CD4-positive, alpha-beta memory T cell (primary cell): ENCODE results near the gene SLC37A1. TPM values are rescaled to one million over a fixed set of nuclear protein-coding genes. Genes with fewer than 3 reads are reported as not detected.

Experiments
- CTCF ChIA-PET: fragments of 350-600 bp; sonication (Branson Sonifier 250); formaldehyde crosslinking; loops from one replicate; lab custom pipeline; 2021; ENCODE audit warnings: inconsistent platforms; ENCODE audit not compliant: partially characterized antibody; lab: Charles Lee
- POLR2A ChIA-PET: fragments of 350-600 bp; sonication (Branson Sonifier 250); formaldehyde crosslinking; loops from one replicate; lab custom pipeline; 2021; ENCODE audit not compliant: partially characterized antibody; lab: Charles Lee
- DNase-seq, 5 donors: peaks; one replicate each; pipeline versions ENCODE4 v3.0.0 to v3.0.0-alpha.2; 2020 to 2022; ENCODE audit warnings: mixed read lengths in 1 of 5
- H3K27ac ChIP-seq: one replicate; pipeline ENCODE4 v1.7.0; 2013; ENCODE audit warnings: low read depth, low read length
- H3K27me3 ChIP-seq: 2 replicates; pipeline ENCODE4 v1.7.0; 2013; ENCODE audit warnings: mild to moderate bottlenecking, low read length, moderate library complexity; ENCODE audit not compliant: insufficient read depth
- H3K36me3 ChIP-seq: 2 replicates; pipeline ENCODE4 v1.7.0; 2013; ENCODE audit warnings: mild to moderate bottlenecking, low read length, moderate library complexity; ENCODE audit not compliant: insufficient read depth
- H3K4me1 ChIP-seq: 2 replicates; pipeline ENCODE4 v1.7.0; 2013; ENCODE audit warnings: mild to moderate bottlenecking, low read length, moderate library complexity; ENCODE audit not compliant: insufficient read depth
- H3K4me3 ChIP-seq, 2 donors: one replicate each; pipeline ENCODE4 v1.7.0; 2013; ENCODE audit warnings: low read length in 2 of 2, mild to moderate bottlenecking in 1 of 2
- H3K9me3 ChIP-seq, 2 donors: one replicate each; pipeline ENCODE4 v1.7.0; 2013; ENCODE audit warnings: low read length in 2 of 2, control low read depth in 1 of 2; ENCODE audit not compliant: control insufficient read depth in 1 of 2
- H3K27ac Mint-ChIP-seq, 7 donors: one replicate each; pipeline ENCODE4 v1.8.0; 2020 to 2021; ENCODE audit warnings: mixed read lengths in 7 of 7, mild to moderate bottlenecking in 6 of 7, inconsistent platforms in 3 of 7, moderate library complexity in 3 of 7
- H3K27me3 Mint-ChIP-seq, 2 donors: one replicate each; pipeline ENCODE4 v1.8.0; 2020 to 2021; ENCODE audit warnings: mixed read lengths in 2 of 2
- H3K36me3 Mint-ChIP-seq, 2 donors: one replicate each; pipeline ENCODE4 v1.8.0; 2020 to 2021; ENCODE audit warnings: mixed read lengths in 2 of 2, inconsistent platforms in 1 of 2, mild to moderate bottlenecking in 1 of 2
- H3K4me1 Mint-ChIP-seq, 4 donors: one replicate each; pipeline ENCODE4 v1.8.0; 2020 to 2021; ENCODE audit warnings: mixed read lengths in 4 of 4, mild to moderate bottlenecking in 1 of 4
- H3K4me3 Mint-ChIP-seq, 8 donors: one replicate each; pipeline ENCODE4 v1.8.0; 2020 to 2021; ENCODE audit warnings: mixed read lengths in 8 of 8, mild to moderate bottlenecking in 7 of 8, moderate library complexity in 6 of 8, inconsistent platforms in 3 of 8
- H3K9me3 Mint-ChIP-seq, 8 donors: one replicate each; pipeline ENCODE4 v1.8.0; 2020 to 2021; ENCODE audit warnings: mixed read lengths in 8 of 8, mild to moderate bottlenecking in 5 of 8, inconsistent platforms in 3 of 8, moderate library complexity in 1 of 8
- intact Hi-C: fragments of 100-400 bp; cut with micrococcal nuclease; formaldehyde crosslinking; loops from one replicate; pipeline ENCODE4 v1.15.1; 2023
- polyA plus RNA-seq, 2 donors: library from polyadenylated mRNA; unstranded; fragments of 300-500 nt; fragmentation: Illumina TruSeq; gene quantifications; one replicate each; pipeline ENCODE4 v1.2.3, GENCODE V29; 2021
- total RNA-seq, 2 experiments: library from RNA; stranded (reverse); gene quantifications; one replicate each; pipeline ENCODE4 v1.2.3, GENCODE V29; 2021

SLC37A1 gene
- total and polyA plus RNA-seq, 4 experiments from 2014 or later: 4.7 to 18.5 (median 12.6) TPM

- Mint-ChIP-seq H3K4me3 (no peak overlapping the region), H3K27ac (no peak overlapping the region), H3K4me1 (no peaks in the 10 kb centered on the region), H3K9me3 (peaks cover 0 to 2% (median 0%) of the 10 kb centered on the region in 8 donors), H3K27me3 (no peaks in the 10 kb centered on the region), H3K36me3 (peaks cover 47 to 64% of the 10 kb centered on the region in 2 donors)
- H3K4me3 ChIP-seq: no peak overlapping the region
- peaks cover 18% of the 10 kb centered on the region for H3K36me3 ChIP-seq
- H3K27ac ChIP-seq: no peak overlapping the region
- ChIA-PET CTCF (no interaction called here), POLR2A (no interaction called here)
- H3K9me3 ChIP-seq: no peaks in the 10 kb centered on the region
- intact Hi-C loops: no loop called here
- no peaks in the 10 kb centered on the region for H3K27me3 ChIP-seq
- DNase-seq: no peak
- H3K4me1 ChIP-seq: no peaks in the 10 kb centered on the region
Observed at GRCh38 chr21:42568866-42569731, 55.4 kb downstream of the SLC37A1 start.

DNA sequence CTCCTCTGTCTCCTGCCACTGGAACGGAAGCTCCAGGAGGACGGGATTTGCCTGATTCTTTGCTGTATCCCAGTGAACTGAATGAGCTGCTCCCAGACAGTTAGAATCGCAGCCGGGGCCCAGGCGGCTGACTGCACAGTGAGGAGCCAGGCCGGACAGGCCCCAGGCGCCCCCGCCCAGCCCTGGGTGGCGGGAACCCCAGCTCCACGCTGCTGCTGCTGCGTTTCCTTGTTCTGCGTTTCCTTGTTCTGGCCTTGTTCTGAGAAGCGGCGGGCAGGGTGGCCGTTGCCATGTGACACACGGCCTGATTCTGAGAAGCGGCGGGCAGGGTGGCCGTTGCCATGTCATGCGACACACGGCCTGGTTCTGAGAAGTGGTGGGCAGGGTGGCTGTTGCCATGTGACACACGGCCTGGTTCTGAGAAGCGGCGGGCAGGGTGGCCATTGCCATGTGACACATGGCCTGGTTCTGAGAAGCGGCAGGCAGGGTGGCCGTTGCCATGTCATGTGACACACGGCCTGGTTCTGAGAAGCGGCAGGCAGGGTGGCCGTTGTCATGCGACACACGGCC is 56.2 kb downstream of the SLC37A1 start:
- H3K9me3 ChIP-seq: no peaks in the 10 kb centered on the region
- H3K36me3 ChIP-seq: peaks cover 18% of the 10 kb centered on the region
- intact Hi-C loops: no loop called here
- no peak overlapping the region for H3K27ac ChIP-seq
- peaks cover 0 to 2% (median 0%) of the 10 kb centered on the region in 8 donors for H3K9me3 Mint-ChIP-seq
- H3K4me1 ChIP-seq: no peaks in the 10 kb centered on the region
- no peak overlapping the region for H3K4me3 ChIP-seq
- H3K36me3 Mint-ChIP-seq: peaks cover 50 to 63% of the 10 kb centered on the region in 2 donors
- no peaks in the 10 kb centered on the region for H3K27me3 Mint-ChIP-seq
- ChIA-PET POLR2A (no interaction called here), CTCF (no interaction called here)
- no peak for DNase-seq
- no peaks in the 10 kb centered on the region for H3K27me3 ChIP-seq
- H3K4me3 Mint-ChIP-seq: no peak overlapping the region
- no peak overlapping the region for H3K27ac Mint-ChIP-seq
- no peaks in the 10 kb centered on the region for H3K4me1 Mint-ChIP-seq

- no peak overlapping the region for H3K4me3 Mint-ChIP-seq
- Histone ChIP-seq H3K4me1 (no peaks in the 10 kb centered on the region), H3K36me3 (peaks cover 18% of the 10 kb centered on the region), H3K9me3 (no peaks in the 10 kb centered on the region), H3K27ac (no peak overlapping the region), H3K27me3 (no peaks in the 10 kb centered on the region), H3K4me3 (no peak overlapping the region)
- POLR2A ChIA-PET: no interaction called here
- CTCF ChIA-PET: no interaction called here
- H3K27me3 Mint-ChIP-seq: no peaks in the 10 kb centered on the region
- intact Hi-C loops: no loop called here
- no peaks in the 10 kb centered on the region for H3K4me1 Mint-ChIP-seq
- peaks cover 54 to 60% of the 10 kb centered on the region in 2 donors for H3K36me3 Mint-ChIP-seq
- H3K27ac Mint-ChIP-seq: no peak overlapping the region
- H3K9me3 Mint-ChIP-seq: peaks cover 0 to 2% (median 0%) of the 10 kb centered on the region in 8 donors
- no peak for DNase-seq
Observed at GRCh38 chr21:42570362-42570761, 56.7 kb downstream of the SLC37A1 start.

- H3K27ac ChIP-seq: no peak overlapping the region
- H3K4me1 Mint-ChIP-seq: no peaks in the 10 kb centered on the region
- no peak overlapping the region for H3K4me3 ChIP-seq
- DNase-seq: no peak
- no peaks in the 10 kb centered on the region for H3K27me3 ChIP-seq
- ChIA-PET POLR2A (no interaction called here), CTCF (no interaction called here)
- H3K36me3 Mint-ChIP-seq: peaks cover 57 to 64% of the 10 kb centered on the region in 2 donors
- H3K9me3 Mint-ChIP-seq: peaks cover 0 to 4% (median 2%) of the 10 kb centered on the region in 8 donors
- no peak overlapping the region for H3K27ac Mint-ChIP-seq
- no peaks in the 10 kb centered on the region for H3K9me3 ChIP-seq
- peaks cover 18% of the 10 kb centered on the region for H3K36me3 ChIP-seq
- peak overlapping the region in 1 of 8 donors; percentile 20 for H3K4me3 Mint-ChIP-seq
- H3K4me1 ChIP-seq: no peaks in the 10 kb centered on the region
- intact Hi-C loops: no loop called here
- H3K27me3 Mint-ChIP-seq: no peaks in the 10 kb centered on the region
Observed at GRCh38 chr21:42570841-42571387, 57.3 kb downstream of the SLC37A1 start.

- peaks cover 63 to 67% of the 10 kb centered on the region in 2 donors for H3K36me3 Mint-ChIP-seq
- H3K27me3 ChIP-seq: no peaks in the 10 kb centered on the region
- H3K27me3 Mint-ChIP-seq: no peaks in the 10 kb centered on the region
- no peak overlapping the region for H3K4me3 ChIP-seq
- H3K27ac ChIP-seq: no peak overlapping the region
- peaks cover 18% of the 10 kb centered on the region for H3K36me3 ChIP-seq
- no peaks in the 10 kb centered on the region for H3K9me3 ChIP-seq
- no peak overlapping the region for H3K4me3 Mint-ChIP-seq
- no peaks in the 10 kb centered on the region for H3K4me1 ChIP-seq
- DNase-seq: no peak
- POLR2A ChIA-PET: no interaction called here
- H3K27ac Mint-ChIP-seq: peak overlapping the region in 1 of 7 donors; percentile 32
- no peaks in the 10 kb centered on the region for H3K4me1 Mint-ChIP-seq
- intact Hi-C loops: no loop called here
- peaks cover 0 to 10% (median 5%) of the 10 kb centered on the region in 8 donors for H3K9me3 Mint-ChIP-seq
- CTCF ChIA-PET: no interaction called here
Observed at GRCh38 chr21:42571391-42572150, 57.9 kb downstream of the SLC37A1 start.

DNA sequence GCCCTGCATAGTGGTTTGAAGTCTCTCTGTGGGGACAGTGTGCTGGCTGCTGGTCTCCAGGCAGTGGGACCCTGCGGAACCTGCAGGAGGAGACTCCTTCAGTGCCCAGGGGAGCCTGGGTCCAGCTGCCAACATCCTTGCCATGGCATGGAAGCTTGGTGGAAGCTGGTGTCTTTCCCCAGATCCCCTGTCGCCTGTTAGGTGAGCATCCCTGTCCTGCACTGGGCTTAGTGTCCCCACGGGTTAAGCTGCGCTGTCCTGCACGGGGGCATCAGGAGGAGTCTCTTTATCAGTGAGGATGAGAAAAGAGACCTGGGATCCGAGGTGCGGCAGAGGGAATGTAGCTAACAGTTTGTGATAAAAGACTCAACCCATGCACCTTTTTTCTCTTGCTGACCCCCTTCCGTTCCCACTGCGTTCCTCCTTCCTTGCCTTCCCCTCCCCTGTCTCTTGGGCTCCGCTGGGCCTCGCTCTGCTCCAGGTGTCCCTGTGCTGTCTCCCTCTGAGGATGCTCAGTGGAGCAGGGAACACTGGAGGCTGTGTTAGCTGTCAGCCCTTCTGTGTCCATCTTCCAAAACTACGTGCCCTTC is 59.3 kb downstream of the SLC37A1 start:
- CTCF ChIA-PET: no interaction called here
- intact Hi-C loops: no loop called here

More for the DNA sequence above, 59.3 kb downstream of the SLC37A1 start:
- H3K4me1 ChIP-seq: no peaks in the 10 kb centered on the region
- H3K27me3 Mint-ChIP-seq: no peaks in the 10 kb centered on the region
- DNase-seq: no peak
- POLR2A ChIA-PET: no interaction called here
- H3K36me3 ChIP-seq: peaks cover 11% of the 10 kb centered on the region
- H3K9me3 ChIP-seq: no peaks in the 10 kb centered on the region
- no peaks in the 10 kb centered on the region for H3K4me1 Mint-ChIP-seq
- no peak overlapping the region for H3K27ac ChIP-seq
- no peak overlapping the region for H3K4me3 Mint-ChIP-seq
- H3K27ac Mint-ChIP-seq: peak overlapping the region in 3 of 7 donors; percentile 22 to 52 (median 43)
- no peaks in the 10 kb centered on the region for H3K27me3 ChIP-seq
- H3K4me3 ChIP-seq: no peak overlapping the region
- peaks cover 65 to 68% of the 10 kb centered on the region in 2 donors for H3K36me3 Mint-ChIP-seq
- H3K9me3 Mint-ChIP-seq: peaks cover 0 to 14% (median 7%) of the 10 kb centered on the region in 8 donors
